SK-N-MC (cell line): Measurements from ENCODE around the gene DNAJB14.

Experiments
- EZH2 ChIP-seq: fragments of 200-600 bp; sonication (generic); IDR thresholded peaks from one replicate; pipeline ENCODE4 v1.6.1; 2017; ENCODE audit warnings: antibody characterized with exemption
- FOXP2 ChIP-seq: optimal IDR thresholded peaks from 2 replicates; pipeline ENCODE3; 2011; ENCODE audit warnings: mild to moderate bottlenecking, moderate library complexity; ENCODE audit not compliant: insufficient read depth; ENCODE audit errors: extremely low read length, control extremely low read depth
- POLR2AphosphoS5 ChIP-seq: IDR thresholded peaks from 2 replicates; pipeline ENCODE4 v1.6.1; 2012; ENCODE audit warnings: mild to moderate bottlenecking, low read depth, low read length, borderline replicate concordance

GRCh38 chr4:99893839-99894160 is 52.6 kb downstream of the DNAJB14 start:
- no peak for TF ChIP-seq EZH2
- no peak for TF ChIP-seq FOXP2
- no peak for TF ChIP-seq POLR2AphosphoS5
